ENCODE data around the gene TOPORS.
A peak's percentile ranks its signal among the peaks of the same experiment; 100 is the strongest.

Gene TOPORS

DNA sequence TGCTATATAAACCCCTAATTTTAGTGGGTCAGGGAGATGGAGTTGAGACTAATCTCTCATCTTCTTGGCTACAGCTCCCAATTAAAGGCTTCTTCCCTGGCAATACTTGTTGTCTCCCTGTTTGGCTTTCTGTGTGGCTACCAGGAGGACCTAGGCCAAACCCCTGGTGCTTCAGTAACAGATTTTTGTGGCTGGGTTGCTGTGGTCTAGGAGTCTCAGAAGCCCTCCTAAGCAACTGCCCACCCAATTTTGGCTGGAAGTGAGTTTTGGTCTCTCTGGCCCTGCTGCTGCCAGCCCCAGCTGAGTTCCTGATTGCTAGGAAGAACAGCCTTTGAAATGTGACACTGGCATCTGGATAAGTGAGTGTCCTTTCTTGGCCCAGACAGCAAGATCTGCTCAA lies 36.1 kb downstream of the TOPORS start:
- DNase-seq (ENCODE audit: low read depth): no peak
- TF ChIP-seq, protein P1, sequence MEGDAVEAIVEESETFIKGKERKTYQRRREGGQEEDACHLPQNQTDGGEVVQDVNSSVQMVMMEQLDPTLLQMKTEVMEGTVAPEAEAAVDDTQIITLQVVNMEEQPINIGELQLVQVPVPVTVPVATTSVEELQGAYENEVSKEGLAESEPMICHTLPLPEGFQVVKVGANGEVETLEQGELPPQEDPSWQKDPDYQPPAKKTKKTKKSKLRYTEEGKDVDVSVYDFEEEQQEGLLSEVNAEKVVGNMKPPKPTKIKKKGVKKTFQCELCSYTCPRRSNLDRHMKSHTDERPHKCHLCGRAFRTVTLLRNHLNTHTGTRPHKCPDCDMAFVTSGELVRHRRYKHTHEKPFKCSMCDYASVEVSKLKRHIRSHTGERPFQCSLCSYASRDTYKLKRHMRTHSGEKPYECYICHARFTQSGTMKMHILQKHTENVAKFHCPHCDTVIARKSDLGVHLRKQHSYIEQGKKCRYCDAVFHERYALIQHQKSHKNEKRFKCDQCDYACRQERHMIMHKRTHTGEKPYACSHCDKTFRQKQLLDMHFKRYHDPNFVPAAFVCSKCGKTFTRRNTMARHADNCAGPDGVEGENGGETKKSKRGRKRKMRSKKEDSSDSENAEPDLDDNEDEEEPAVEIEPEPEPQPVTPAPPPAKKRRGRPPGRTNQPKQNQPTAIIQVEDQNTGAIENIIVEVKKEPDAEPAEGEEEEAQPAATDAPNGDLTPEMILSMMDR (conservative IDR thresholded peaks at IDR 0.05; ENCODE audit: low read depth, low read length): no peak
- no peak overlapping the region for H3K4me3 ChIP-seq (ENCODE audit: low read depth, low read length)

DNA sequence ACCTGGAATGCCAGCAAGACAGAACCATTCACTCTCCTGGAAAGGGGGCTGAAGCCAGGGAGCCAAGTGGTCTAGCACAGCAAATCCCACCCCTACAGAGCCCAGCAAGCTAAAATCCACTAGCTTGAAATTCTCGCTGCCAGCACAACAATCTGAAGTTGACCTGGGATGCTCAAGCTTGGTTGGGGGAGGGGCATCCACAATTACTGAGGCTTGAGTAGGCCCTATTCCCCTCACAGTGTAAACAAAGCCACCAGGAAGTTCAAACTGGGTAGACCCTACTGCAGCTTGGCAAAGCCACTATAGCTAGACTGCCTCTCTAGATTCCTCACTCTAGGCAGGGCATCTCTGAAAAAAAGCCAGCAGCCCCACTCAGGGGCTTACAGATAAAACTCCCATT lies 43.7 kb downstream of the TOPORS start:
- TF ChIP-seq, protein P1 (conservative IDR thresholded peaks at IDR 0.05; ENCODE audit: low read depth, low read length): no peak
- DNase-seq (ENCODE audit: low read depth): no peak
- H3K4me3 ChIP-seq (ENCODE audit: low read depth, low read length): no peak overlapping the region

DNA sequence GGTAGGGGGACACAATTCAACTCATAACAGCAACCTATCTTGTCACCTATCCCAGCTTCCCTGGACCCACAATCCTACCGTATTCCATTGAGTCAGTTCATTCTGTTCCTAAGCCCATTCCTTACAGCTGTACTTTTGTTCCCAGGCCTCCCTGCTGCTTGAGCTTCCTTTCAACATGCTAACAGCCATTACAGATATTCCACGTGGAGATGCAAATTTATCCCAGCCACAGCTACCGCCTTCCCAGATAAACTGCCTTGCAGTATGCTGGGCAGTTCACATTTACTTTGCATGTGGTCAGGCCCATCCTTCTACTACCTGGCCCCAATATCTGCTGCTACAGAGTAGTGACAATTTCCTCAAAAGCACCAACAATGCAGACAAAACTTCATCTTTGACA lies 49.4 kb downstream of the TOPORS start:
- TF ChIP-seq, protein P1 (conservative IDR thresholded peaks at IDR 0.05; ENCODE audit: low read depth, low read length): no peak
- peak; percentile 23 for DNase-seq (ENCODE audit: low read depth)
- H3K4me3 ChIP-seq (ENCODE audit: low read depth, low read length): no peak overlapping the region

DNA sequence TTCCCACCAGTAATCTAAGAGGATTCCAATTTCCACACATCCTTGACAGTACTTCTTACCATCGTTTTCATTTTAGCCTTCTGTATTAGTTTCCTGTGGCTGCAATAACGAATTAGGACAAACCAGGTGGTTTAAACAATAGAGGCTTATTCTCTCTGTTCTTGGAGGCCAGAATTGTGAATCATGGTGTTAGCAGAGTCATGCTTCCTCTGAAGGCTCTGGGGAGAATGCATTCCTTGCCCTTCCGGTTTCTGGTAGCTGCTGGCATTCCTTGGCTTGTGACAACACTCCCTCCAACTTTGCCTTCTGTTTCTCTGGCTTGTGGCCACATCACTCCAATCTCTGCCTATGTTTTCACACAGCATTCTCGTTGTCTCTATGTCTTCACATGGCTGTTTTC lies 49.9 kb downstream of the TOPORS start:
- TF ChIP-seq, protein P1 (conservative IDR thresholded peaks at IDR 0.05; ENCODE audit: low read depth, low read length): no peak
- no peak overlapping the region for H3K4me3 ChIP-seq (ENCODE audit: low read depth, low read length)
- peak; percentile 86 for DNase-seq (ENCODE audit: low read depth)

DNA sequence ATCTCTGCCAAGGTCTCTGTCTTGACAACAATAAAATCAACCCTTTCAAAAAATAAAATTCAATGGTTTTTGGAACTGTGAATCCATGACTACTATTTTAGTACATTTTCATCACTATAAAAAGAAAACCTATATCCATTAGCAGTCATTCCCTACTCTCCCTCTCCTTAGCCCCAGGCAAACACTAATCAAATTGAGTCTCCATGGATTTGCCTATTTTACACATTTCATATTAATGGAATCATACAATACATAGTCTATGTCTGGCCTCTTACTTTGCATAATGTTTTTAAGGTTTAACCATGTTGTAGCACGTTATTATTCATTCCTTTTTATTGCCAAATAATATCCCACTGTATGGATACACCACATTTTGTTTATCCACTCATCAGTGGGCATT lies 50.5 kb downstream of the TOPORS start:
- TF ChIP-seq, protein P1 (conservative IDR thresholded peaks at IDR 0.05; ENCODE audit: low read depth, low read length): no peak
- no peak overlapping the region for H3K4me3 ChIP-seq (ENCODE audit: low read depth, low read length)
- DNase-seq (ENCODE audit: low read depth): no peak

DNA sequence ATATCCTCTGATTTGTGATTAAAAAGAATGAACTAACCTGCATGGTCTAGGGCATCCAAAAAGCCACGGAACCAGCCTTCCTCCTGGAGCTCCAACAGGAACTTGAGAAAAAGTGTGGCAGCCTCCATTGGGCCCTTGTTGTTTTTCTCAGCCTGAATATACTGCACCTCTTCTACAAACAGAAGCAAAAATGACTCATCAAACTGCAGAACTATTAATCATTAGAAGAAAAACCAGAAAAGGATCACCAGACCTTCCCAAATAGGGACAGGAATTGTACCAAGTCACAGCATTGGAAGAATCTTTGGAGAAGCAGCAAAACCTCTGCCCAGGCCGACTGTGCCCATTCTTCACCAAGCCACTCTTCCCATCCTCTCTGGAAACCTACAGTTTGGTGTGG lies 51.6 kb downstream of the TOPORS start:
- TF ChIP-seq, protein P1 (conservative IDR thresholded peaks at IDR 0.05; ENCODE audit: low read depth, low read length): no peak
- DNase-seq (ENCODE audit: low read depth): peak; percentile 52

DNA sequence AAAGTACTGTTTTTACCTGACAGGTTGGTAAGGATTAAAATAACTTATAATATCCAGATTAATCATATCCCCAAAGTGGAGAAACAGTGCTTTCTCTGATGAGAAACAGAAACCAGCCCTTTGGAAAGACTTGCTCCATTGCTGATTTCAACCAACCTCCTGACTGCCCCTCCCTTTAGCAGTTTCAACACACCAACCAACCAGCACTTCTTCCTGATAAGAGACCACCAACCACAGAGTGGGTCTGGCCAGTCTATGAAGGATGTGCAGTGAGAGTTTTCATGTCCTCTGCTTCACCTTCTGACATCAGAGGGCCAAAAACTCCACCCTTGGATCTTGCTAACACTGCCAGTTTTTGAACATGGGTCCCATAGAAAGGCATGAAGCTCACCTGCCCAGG lies 54.5 kb downstream of the TOPORS start:
- DNase-seq (ENCODE audit: low read depth): no peak
- no peak overlapping the region for H3K4me3 ChIP-seq (ENCODE audit: low read depth, low read length)
- TF ChIP-seq, protein P1 (conservative IDR thresholded peaks at IDR 0.05; ENCODE audit: low read depth, low read length): no peak

More for the DNA sequence above, 51.6 kb downstream of the TOPORS start:
- H3K4me3 ChIP-seq (ENCODE audit: low read depth, low read length): no peak overlapping the region

All from choroid plexus epithelial cell (primary cell).